ENCODE results near the gene KLHL3.

DNA sequence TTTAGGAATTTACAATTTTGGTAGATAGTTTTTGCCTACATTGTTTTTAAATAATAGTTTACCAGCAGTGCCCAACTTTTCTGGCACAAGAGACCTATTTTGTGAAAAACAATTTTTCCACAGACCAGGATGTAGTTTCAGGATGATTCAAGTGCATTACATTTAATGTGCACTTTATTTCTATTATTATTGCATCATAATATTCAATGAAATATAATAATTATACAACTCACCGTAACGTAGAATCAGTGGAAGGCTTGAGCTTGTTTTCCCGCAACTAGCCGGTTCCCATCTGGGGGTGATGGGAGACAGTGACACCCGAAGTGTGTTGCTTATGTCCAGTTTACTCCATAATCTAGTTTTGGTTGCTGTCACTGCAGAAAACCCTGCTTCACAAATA lies 21.7 kb upstream of the KLHL3 start:
- no peak for TF ChIP-seq POLR2A (IDR thresholded peaks at IDR 0.05)
- no peak for TF ChIP-seq EP300 (IDR thresholded peaks at IDR 0.05; ENCODE audit: low read depth)

Data from transverse colon (tissue), 1 donor.